GM23338 (cell line): Measurements from ENCODE around the gene FOXE3. TPM values are rescaled to one million over a fixed set of nuclear protein-coding genes. Genes with fewer than 3 reads are reported as not detected.

Experiments
- ATAC-seq: fragments of 200-7000 bp; cut with Tn5 transposase; 3 replicates; pipeline ENCODE4 v1.9.1; 2020
- DNase-seq: peaks from one replicate; pipeline ENCODE4 v3.0.0-alpha.2; 2015; ENCODE audit warnings: low spot score
- H2AFZ ChIP-seq: fragments of 200-600 bp; sonication (generic); 2 replicates; pipeline ENCODE4 v1.8.0; 2016; ENCODE audit warnings: antibody characterized with exemption, mild to moderate bottlenecking, moderate library complexity
- H3F3A ChIP-seq: fragments of 200-600 bp; sonication (generic); replicated peaks from 2 replicates; pipeline ENCODE4 v1.8.0; 2017; ENCODE audit warnings: antibody characterized with exemption, mixed run types, low read depth
- H3K27ac ChIP-seq: fragments of 200-600 bp; sonication (generic); 2 replicates; pipeline ENCODE4 v1.6.1; 2016; ENCODE audit warnings: low read depth
- H3K27me3 ChIP-seq: fragments of 200-600 bp; sonication (generic); 2 replicates; pipeline ENCODE4 v1.8.0; 2016; ENCODE audit warnings: mild to moderate bottlenecking, mixed run types, moderate library complexity; ENCODE audit not compliant: insufficient read depth
- H3K36me3 ChIP-seq: fragments of 200-600 bp; sonication (generic); 2 replicates; pipeline ENCODE4 v1.8.0; 2016; ENCODE audit warnings: mild to moderate bottlenecking; ENCODE audit not compliant: insufficient read depth
- H3K4me1 ChIP-seq: fragments of 200-600 bp; sonication (generic); 2 replicates; pipeline ENCODE4 v1.8.0; 2016; ENCODE audit warnings: mild to moderate bottlenecking, moderate library complexity; ENCODE audit not compliant: insufficient read depth
- H3K4me2 ChIP-seq: fragments of 200-600 bp; sonication (generic); 2 replicates; pipeline ENCODE4 v1.7.1; 2017; ENCODE audit warnings: mixed run types
- H3K4me3 ChIP-seq: fragments of 200-600 bp; sonication (generic); 2 replicates; pipeline ENCODE4 v1.6.1; 2016; ENCODE audit warnings: mixed run types
- H3K79me2 ChIP-seq: fragments of 200-600 bp; sonication (generic); replicated peaks from 2 replicates; pipeline ENCODE4 v1.8.0; 2017; ENCODE audit warnings: mild to moderate bottlenecking; ENCODE audit not compliant: insufficient read depth
- H3K9me2 ChIP-seq: fragments of 200-600 bp; sonication (generic); 2 replicates; pipeline ENCODE4 v1.8.0; 2017; ENCODE audit not compliant: insufficient read depth
- H4K20me1 ChIP-seq: fragments of 200-600 bp; sonication (generic); replicated peaks from 2 replicates; pipeline ENCODE4 v1.8.0; 2017; ENCODE audit warnings: mild to moderate bottlenecking; ENCODE audit not compliant: insufficient read depth
- H3K27ac Mint-ChIP-seq: 2 replicates; pipeline ENCODE4 v1.8.0; 2020; ENCODE audit warnings: inconsistent platforms, mild to moderate bottlenecking, moderate library complexity, mixed read lengths
- H3K27me3 Mint-ChIP-seq: 3 replicates; pipeline ENCODE4 v1.8.0; 2022; ENCODE audit warnings: low read depth, mild to moderate bottlenecking, moderate library complexity, mixed read lengths, inconsistent platforms; ENCODE audit not compliant: insufficient read depth, poor library complexity
- H3K36me3 Mint-ChIP-seq: 3 replicates; pipeline ENCODE4 v1.8.0; 2021; ENCODE audit warnings: low read depth, mild to moderate bottlenecking, inconsistent platforms, moderate library complexity, mixed read lengths
- H3K4me1 Mint-ChIP-seq: 3 replicates; pipeline ENCODE4 v1.8.0; 2020; ENCODE audit warnings: mild to moderate bottlenecking, inconsistent platforms, mixed read lengths
- H3K4me3 Mint-ChIP-seq: 3 replicates; pipeline ENCODE4 v1.8.0; 2021; ENCODE audit warnings: moderate library complexity, mild to moderate bottlenecking, inconsistent platforms, mixed read lengths
- H3K9me3 Mint-ChIP-seq: 3 replicates; pipeline ENCODE4 v1.8.0; 2020; ENCODE audit warnings: moderate library complexity, mild to moderate bottlenecking, inconsistent platforms, mixed read lengths
- CREB1 ChIP-seq: fragments of 250-450 bp; sonication (Bioruptor Pico); IDR thresholded peaks from 2 replicates; pipeline ENCODE4 v1.5.0; 2020; ENCODE audit warnings: low read depth, mild to moderate bottlenecking, moderate library complexity
- EZH2 ChIP-seq: fragments of 200-600 bp; sonication (generic); IDR thresholded peaks from one replicate; pipeline ENCODE4 v1.8.0; 2017; ENCODE audit warnings: antibody characterized with exemption, mild to moderate bottlenecking, low read depth; ENCODE audit not compliant: unreplicated experiment
- EZH2phosphoT487 ChIP-seq: fragments of 200-600 bp; sonication (generic); IDR thresholded peaks from one replicate; pipeline ENCODE4 v1.8.1; 2018; ENCODE audit warnings: antibody characterized with exemption; ENCODE audit not compliant: unreplicated experiment
- JUNB ChIP-seq: IDR thresholded peaks from one replicate; pipeline ENCODE4 v1.6.1; 2016; ENCODE audit warnings: antibody characterized with exemption; ENCODE audit not compliant: unreplicated experiment
- POLR2AphosphoS5 ChIP-seq: IDR thresholded peaks from 2 replicates; pipeline ENCODE4 v1.6.1; 2016; ENCODE audit warnings: antibody characterized with exemption, low read depth
- polyA plus RNA-seq: library from polyadenylated mRNA; unstranded; fragments of >200 nt; fragmentation: Nextera tagmentation; extraction: Ambion mirVana; gene quantifications from 2 replicates; pipeline ENCODE4 v1.2.1, GENCODE V29; 2016
- total RNA-seq: library from RNA; depleted of rRNA; stranded (reverse); fragments of >200 nt; shearing (Covaris generic); gene quantifications from 2 replicates; pipeline ENCODE4 v1.2.3, GENCODE V29; 2014
- TF ChIP-seq, protein P1 (sequence below): IDR thresholded peaks from 2 replicates; pipeline ENCODE4 v1.6.1; 2016; ENCODE audit warnings: antibody characterized with exemption
- TF ChIP-seq, protein P2 (sequence below), 2 experiments: fragments of 200-600 bp in 1 of 2; sonication (generic) in 1 of 2; conservative IDR thresholded peaks; 2 replicates each; pipeline versions ENCODE4 v1.5.1 to v1.6.1; 2016 to 2017; ENCODE audit warnings: antibody characterized with exemption in 2 of 2, low read depth in 2 of 2, mild to moderate bottlenecking in 2 of 2, moderate library complexity in 1 of 2

Gene FOXE3
- total and polyA plus RNA-seq, 2 experiments from 2014 or later, result not detected

DNA sequence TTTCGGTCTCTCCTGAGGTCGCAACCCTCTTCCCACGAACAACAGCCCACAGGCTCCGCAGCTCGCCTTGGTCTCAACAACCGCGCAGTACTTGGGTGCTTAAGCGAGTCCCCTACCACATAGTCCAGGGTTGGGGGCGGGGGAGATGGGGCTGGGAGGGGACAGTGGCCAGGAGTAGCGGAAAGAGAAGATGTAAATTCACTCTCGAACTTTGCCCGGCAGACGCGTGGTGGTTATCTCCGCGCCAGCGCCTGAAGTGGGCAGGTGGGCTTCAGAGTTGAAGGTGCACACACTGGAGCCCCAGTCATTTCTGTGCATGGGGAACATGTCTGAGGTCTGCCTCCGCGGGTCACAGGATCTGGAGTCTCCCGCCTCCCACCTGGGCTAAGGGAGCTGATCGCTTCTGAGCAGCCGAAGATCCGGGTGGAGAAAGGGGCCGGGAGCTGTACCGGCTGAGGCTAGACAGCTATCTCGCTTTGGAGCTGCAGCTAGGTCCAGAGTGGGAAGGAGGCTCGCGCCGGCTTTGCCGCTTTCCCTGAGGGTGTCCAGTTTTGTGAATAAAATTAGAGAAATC is 17.5 kb downstream of the FOXE3 start:
- DNase-seq (peak; percentile 36), ATAC-seq (no peak)
- H3K9me2 ChIP-seq, result no peaks in the 10 kb centered on the region
- Mint-ChIP-seq H3K4me1 (peaks cover 40% of the 10 kb centered on the region), H3K27me3 (peaks cover 86% of the 10 kb centered on the region), H3K36me3 (no peaks in the 10 kb centered on the region), H3K9me3 (peaks cover 4% of the 10 kb centered on the region; the same call in 2 of the 3 replicates), H3K27ac (no peak overlapping the region), H3K4me3 (peak overlapping the region; percentile 70)
- H3K4me3 ChIP-seq, result peak overlapping the region; percentile 61
- peaks cover 98% of the 10 kb centered on the region for H3K27me3 ChIP-seq
- TF ChIP-seq EZH2phosphoT487 (peak; percentile 37), EZH2 (no peak)
- peak overlapping the region; percentile 74; the same call in 1 of the 2 replicates for H2AFZ ChIP-seq
- H3K4me1 ChIP-seq, result peaks cover 35% of the 10 kb centered on the region
- H3K36me3 ChIP-seq, result no peaks in the 10 kb centered on the region
- H3K27ac ChIP-seq, result no peak overlapping the region
- peaks cover 6% of the 10 kb centered on the region; the same call in 1 of the 2 replicates for H4K20me1 ChIP-seq
- no peaks in the 10 kb centered on the region for H3F3A ChIP-seq
- peak overlapping the region; percentile 82 for H3K4me2 ChIP-seq
- no peaks in the 10 kb centered on the region for H3K79me2 ChIP-seq

DNA sequence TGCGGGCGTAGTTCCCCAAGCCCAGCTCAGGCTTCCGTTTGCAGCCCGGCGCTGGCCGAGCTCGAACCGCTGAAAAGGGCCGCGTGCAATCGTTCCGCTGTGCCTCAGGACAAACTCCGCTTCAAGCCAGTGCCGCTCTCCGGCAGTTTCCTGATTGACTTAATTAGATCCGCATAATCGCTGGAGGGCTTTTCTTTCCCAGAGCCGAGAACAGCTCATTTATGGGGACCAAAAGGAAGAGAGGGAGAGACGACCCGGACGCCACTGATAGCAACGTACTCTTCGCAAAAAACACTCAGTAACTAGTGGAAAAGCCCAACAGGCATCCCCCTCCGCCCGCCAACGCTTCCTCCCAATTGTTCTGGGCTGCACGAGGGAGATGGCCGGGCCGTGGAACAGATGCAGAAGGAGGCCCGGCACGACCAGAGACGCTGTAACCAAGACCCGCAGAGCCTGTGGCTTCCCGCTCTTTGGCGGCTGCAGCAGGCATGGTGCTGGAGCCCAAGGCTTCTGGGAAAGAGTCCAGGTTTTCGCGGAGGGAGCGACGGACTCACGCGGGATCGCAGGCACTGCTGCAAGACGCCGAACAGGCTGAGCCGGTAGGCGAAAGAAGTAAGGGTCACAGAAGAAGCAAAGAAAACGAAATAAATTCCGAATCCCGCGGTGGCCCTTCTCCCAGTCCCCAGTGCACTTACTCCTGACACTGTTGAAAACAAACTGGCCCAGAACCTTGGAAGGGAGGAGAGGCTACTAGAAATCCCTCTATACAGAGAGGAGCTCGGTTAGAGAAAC is 18.2 kb downstream of the FOXE3 start:
- Histone ChIP-seq H3F3A (no peaks in the 10 kb centered on the region), H3K79me2 (no peaks in the 10 kb centered on the region), H2AFZ (peak overlapping the region; percentile 74; the same call in 1 of the 2 replicates), H3K4me1 (peaks cover 35% of the 10 kb centered on the region), H3K9me2 (no peaks in the 10 kb centered on the region), H3K36me3 (no peaks in the 10 kb centered on the region), H4K20me1 (peaks cover 6% of the 10 kb centered on the region; the same call in 1 of the 2 replicates), H3K4me3 (peak overlapping the region; percentile 61), H3K27ac (no peak overlapping the region), H3K4me2 (peak overlapping the region; percentile 82), H3K27me3 (peaks cover 98% of the 10 kb centered on the region)
- peaks cover 82% of the 10 kb centered on the region for H3K27me3 Mint-ChIP-seq
- TF ChIP-seq EZH2phosphoT487 (peak; percentile 88), POLR2AphosphoS5 (no peak), JUNB (no peak), EZH2 (peak; percentile 96), CREB1 (CRISPR knock-in tag) (no peak)
- TF ChIP-seq, protein P1, sequence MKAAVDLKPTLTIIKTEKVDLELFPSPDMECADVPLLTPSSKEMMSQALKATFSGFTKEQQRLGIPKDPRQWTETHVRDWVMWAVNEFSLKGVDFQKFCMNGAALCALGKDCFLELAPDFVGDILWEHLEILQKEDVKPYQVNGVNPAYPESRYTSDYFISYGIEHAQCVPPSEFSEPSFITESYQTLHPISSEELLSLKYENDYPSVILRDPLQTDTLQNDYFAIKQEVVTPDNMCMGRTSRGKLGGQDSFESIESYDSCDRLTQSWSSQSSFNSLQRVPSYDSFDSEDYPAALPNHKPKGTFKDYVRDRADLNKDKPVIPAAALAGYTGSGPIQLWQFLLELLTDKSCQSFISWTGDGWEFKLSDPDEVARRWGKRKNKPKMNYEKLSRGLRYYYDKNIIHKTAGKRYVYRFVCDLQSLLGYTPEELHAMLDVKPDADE, result no peak
- TF ChIP-seq, protein P2, sequence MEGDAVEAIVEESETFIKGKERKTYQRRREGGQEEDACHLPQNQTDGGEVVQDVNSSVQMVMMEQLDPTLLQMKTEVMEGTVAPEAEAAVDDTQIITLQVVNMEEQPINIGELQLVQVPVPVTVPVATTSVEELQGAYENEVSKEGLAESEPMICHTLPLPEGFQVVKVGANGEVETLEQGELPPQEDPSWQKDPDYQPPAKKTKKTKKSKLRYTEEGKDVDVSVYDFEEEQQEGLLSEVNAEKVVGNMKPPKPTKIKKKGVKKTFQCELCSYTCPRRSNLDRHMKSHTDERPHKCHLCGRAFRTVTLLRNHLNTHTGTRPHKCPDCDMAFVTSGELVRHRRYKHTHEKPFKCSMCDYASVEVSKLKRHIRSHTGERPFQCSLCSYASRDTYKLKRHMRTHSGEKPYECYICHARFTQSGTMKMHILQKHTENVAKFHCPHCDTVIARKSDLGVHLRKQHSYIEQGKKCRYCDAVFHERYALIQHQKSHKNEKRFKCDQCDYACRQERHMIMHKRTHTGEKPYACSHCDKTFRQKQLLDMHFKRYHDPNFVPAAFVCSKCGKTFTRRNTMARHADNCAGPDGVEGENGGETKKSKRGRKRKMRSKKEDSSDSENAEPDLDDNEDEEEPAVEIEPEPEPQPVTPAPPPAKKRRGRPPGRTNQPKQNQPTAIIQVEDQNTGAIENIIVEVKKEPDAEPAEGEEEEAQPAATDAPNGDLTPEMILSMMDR (conservative IDR thresholded peaks at IDR 0.05; ENCODE audit: low read depth in 2 of 2), result no peak
- ATAC-seq (no peak), DNase-seq (peak; percentile 53)
- H3K4me3 Mint-ChIP-seq, result peak overlapping the region; percentile 63
- no peak overlapping the region for H3K27ac Mint-ChIP-seq
- H3K9me3 Mint-ChIP-seq, result peaks cover 4% of the 10 kb centered on the region; the same call in 2 of the 3 replicates
- H3K36me3 Mint-ChIP-seq, result no peaks in the 10 kb centered on the region
- peaks cover 40% of the 10 kb centered on the region for H3K4me1 Mint-ChIP-seq
